ENCODE data around the gene PGAP1. TPM values are rescaled to one million over a fixed set of nuclear protein-coding genes. Genes with fewer than 3 reads are reported as not detected.

PGAP1 gene
- polyA plus RNA-seq, 1 experiment: 6.4 TPM

DNA sequence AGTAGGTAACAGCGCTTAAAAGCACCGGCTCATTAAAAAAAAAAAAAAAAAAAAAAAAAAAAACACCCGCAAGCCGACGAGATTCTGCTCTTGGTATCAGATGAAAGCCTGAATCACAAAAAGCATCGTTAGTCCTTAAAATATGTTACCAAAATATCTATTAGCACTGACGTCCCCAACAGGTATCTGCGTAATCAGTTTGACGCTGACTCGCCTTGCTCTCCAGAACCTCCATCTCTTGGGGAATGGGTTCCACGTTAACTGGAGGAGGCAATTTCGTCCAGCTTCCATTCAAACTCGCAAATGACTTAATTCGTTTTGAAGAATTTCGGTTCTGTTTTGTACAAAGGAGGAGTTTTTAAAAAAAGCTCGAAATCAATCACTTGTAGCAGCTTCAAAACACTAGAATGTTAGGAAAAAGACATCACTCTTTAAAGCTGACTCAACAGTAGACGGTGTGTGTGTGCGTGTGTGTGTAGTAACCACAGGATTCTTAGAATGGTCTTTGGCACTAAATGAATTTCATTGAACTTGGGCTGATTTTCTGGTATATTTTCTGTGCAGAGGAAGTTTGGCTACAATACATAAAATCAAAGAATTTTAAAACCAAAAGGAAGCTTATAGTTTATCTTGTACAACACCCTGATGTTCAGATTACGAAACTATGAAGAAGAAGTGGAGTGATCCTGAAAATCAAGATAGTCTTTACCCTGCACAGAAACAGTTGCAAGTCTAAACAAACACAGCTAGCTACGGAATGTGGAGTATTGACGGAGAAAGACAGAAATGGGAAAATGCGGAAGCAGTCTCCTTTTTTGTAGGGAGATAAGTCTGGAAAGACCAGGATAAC, 1.1 kb upstream of the PGAP1 start:
- no peak for TF ChIP-seq CTCF (IDR thresholded peaks at IDR 0.05; ENCODE audit: low read depth, low read length)
- Histone ChIP-seq H3K27ac (ENCODE audit: low read depth, low read length) (peak overlapping the region; percentile 76), H3K27me3 (ENCODE audit: control insufficient read depth, insufficient read depth, low read length) (no peaks in the 10 kb centered on the region), H3K9me3 (ENCODE audit: control insufficient read depth, insufficient read depth, low read length) (no peaks in the 10 kb centered on the region), H3K4me3 (ENCODE audit: low read depth, low read length) (peak overlapping the region; percentile 72)
- ChIA-PET CTCF (interaction anchor here (0.7 to 1.6 kb wide), 5 partner anchors 83 to 451 kb away, joined by 3 to 7 read pairs (median 4); no protein-coding TSS in a partner anchor), POLR2A (interaction anchor here (0.7 to 3.1 kb wide), 2 partner anchors 128 to 165 kb away, joined by 3 to 14 read pairs; partner anchors contain the start of gene GTF3C3)
- DNase-seq (ENCODE audit: low read depth, low spot score): peak; percentile 55

DNA sequence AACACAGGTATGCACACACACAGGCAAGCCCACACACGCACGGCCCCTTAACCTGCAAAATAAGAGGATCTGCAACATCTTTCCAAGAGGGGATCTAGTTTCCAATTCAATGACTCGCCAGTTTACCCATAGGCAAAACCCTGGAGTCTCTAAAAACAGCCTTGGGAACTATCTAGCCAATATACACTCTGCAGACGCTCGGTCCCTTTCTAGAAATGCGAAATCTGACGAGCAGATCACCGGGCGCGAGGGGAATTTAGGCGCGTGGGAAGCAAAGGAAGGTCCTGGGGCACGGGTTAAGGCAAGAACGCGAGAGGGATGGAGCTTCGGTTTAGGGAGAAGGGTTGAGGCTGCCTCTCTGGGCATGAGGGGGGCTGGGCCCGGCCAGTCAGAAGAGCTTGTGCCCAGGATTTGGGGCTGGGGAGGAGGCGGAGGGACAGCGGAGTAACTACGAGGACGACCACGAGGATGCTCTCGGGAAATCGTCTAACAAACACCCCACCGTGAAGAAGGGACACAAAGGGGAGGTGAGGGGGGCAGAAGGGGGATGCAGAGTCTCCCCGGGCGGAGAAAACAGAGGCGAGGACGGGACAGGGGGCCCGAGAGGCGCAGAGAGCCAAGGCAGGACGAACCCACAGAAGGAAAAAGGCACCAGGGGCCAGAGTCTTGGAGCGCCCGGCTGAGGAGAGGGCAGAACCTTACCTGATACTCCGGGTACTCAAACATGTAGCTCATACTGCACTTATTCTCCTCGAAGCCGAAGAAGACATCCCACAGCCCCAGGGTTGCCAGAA, 542 bp downstream of the PGAP1 start:
- peak overlapping the region; percentile 72 for H3K4me3 ChIP-seq (ENCODE audit: low read depth, low read length)
- POLR2A ChIA-PET: interaction anchor here (1.0 to 3.1 kb wide), 2 partner anchors 34 to 127 kb away, joined by 3 to 14 read pairs; partner anchors contain the start of gene GTF3C3
- H3K9me3 ChIP-seq (ENCODE audit: control insufficient read depth, insufficient read depth, low read length): no peaks in the 10 kb centered on the region
- no peak for DNase-seq (ENCODE audit: low read depth, low spot score)
- H3K27me3 ChIP-seq (ENCODE audit: control insufficient read depth, insufficient read depth, low read length): no peaks in the 10 kb centered on the region
- no peak for TF ChIP-seq CTCF (IDR thresholded peaks at IDR 0.05; ENCODE audit: low read depth, low read length)
- CTCF ChIA-PET: interaction anchor here (0.7 kb wide), 2 partner anchors 74 to 726 kb away, joined by 3 to 5 read pairs; no protein-coding TSS in a partner anchor
- H3K27ac ChIP-seq (ENCODE audit: low read depth, low read length): peak overlapping the region; percentile 62

DNA sequence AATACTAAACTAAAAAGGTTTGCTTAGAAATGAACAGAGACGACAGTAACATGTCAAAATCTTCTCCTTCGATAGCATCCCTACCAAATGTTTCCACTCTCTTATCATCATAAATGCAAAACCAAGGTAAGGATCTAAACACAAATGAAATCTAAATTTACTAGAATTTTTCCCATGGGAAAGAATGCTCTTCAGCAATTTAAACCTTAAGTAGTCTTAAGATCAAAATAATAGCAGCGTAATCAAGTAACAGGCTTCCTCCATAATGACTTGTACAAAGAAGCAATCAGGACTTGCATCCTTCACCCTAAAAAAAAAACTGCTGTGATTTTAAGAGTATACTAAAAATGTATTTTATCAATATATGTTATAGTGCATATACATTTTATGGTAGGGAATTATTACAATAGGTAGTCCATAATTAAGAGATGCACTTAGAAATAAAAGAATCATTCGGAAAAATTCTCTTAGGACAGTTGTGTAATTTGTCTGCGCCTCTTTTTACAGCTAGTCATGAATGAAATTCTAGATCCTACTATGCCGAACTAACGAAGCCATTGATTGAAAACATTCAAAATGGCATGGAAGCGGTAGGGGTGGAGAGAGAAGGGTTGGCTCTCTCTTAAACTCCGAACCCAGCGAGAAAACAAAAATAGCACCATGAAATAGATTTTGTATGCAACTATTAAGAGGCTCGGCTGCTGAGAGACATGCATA, 1.3 kb downstream of the PGAP1 start:
- no peak for DNase-seq (ENCODE audit: low read depth, low spot score)

DNA sequence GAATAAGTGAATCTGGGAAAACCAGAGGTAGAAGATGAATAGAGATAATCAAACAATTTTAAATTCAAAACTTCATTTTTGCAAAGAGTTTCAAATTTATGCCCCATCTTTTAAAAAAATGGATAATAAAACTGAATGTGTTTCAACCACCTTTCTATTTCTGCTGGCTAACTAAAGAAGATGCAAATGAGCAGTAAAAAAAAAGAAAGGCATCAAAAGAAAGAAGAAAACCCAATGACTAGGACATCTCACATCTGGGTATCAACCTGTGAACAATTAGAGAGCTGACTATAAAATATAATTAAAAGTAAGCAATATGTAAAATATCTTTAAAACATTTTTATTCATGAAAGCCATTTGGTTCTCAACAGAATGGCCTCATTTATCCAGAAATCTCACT, 2.5 kb downstream of the PGAP1 start:
- POLR2A ChIA-PET: no interaction called here
- CTCF ChIA-PET: interaction anchor here (1.7 kb wide), 1 partner anchor 190 kb away, joined by 6 read pairs; no protein-coding TSS in a partner anchor
- H3K27me3 ChIP-seq (ENCODE audit: control insufficient read depth, insufficient read depth, low read length): no peaks in the 10 kb centered on the region
- H3K4me3 ChIP-seq (ENCODE audit: low read depth, low read length): no peak overlapping the region; the same call in 1 of the 2 replicates
- no peak for DNase-seq (ENCODE audit: low read depth, low spot score)
- H3K9me3 ChIP-seq (ENCODE audit: control insufficient read depth, insufficient read depth, low read length): no peaks in the 10 kb centered on the region
- no peak overlapping the region for H3K27ac ChIP-seq (ENCODE audit: low read depth, low read length)
- no peak for TF ChIP-seq CTCF (IDR thresholded peaks at IDR 0.05; ENCODE audit: low read depth, low read length)

More for the DNA sequence above, 1.3 kb downstream of the PGAP1 start:
- H3K9me3 ChIP-seq (ENCODE audit: control insufficient read depth, insufficient read depth, low read length): no peaks in the 10 kb centered on the region
- no peaks in the 10 kb centered on the region for H3K27me3 ChIP-seq (ENCODE audit: control insufficient read depth, insufficient read depth, low read length)
- POLR2A ChIA-PET: interaction anchor here (1.0 to 3.1 kb wide), 2 partner anchors 34 to 126 kb away, joined by 3 to 14 read pairs; partner anchors contain the start of gene GTF3C3
- peak overlapping the region; percentile 72 for H3K4me3 ChIP-seq (ENCODE audit: low read depth, low read length)
- CTCF ChIA-PET: interaction anchor here (1.7 kb wide), 1 partner anchor 188 kb away, joined by 6 read pairs; no protein-coding TSS in a partner anchor
- TF ChIP-seq CTCF (IDR thresholded peaks at IDR 0.05; ENCODE audit: low read depth, low read length): no peak
- H3K27ac ChIP-seq (ENCODE audit: low read depth, low read length): peak overlapping the region; percentile 62
